ENCODE data around the gene PRDM16. TPM values are rescaled to one million over a fixed set of nuclear protein-coding genes. Genes with fewer than 3 reads are reported as not detected.

Gene PRDM16
- total RNA-seq, 1 experiment from 2014 or later = 0.17 TPM

- Mint-ChIP-seq H3K4me3 (no peak overlapping the region), H3K27ac (no peak overlapping the region), H3K27me3 (ENCODE audit: low read depth) (peaks cover 2% of the 10 kb centered on the region; the same call in 1 of the 2 replicates), H3K4me1 (peaks cover 0 to 13% of the 10 kb centered on the region in 2 experiments; a peak in 2 of 4 replicates), H3K36me3 (ENCODE audit: insufficient read depth in 1 of 3, low read depth in 3 of 3) (no peaks in the 10 kb centered on the region), H3K9me3 (no peaks in the 10 kb centered on the region)
- DNase-seq = no peak
- Histone ChIP-seq H2AK5ac (ENCODE audit: insufficient read length, low read length) (no peak overlapping the region), H4K8ac (replicated peaks; ENCODE audit: insufficient read length, low read depth, low read length) (no peak overlapping the region), H4K91ac (ENCODE audit: insufficient read length, low read depth, low read length) (no peak overlapping the region), H3T11ph (ENCODE audit: low read length) (no peak overlapping the region), H2BK5ac (ENCODE audit: insufficient read length, low read length) (no peak overlapping the region), H2BK12ac (ENCODE audit: insufficient read length, low read depth, low read length) (no peak overlapping the region), H3K18ac (ENCODE audit: insufficient read length, low read depth, low read length) (peak overlapping the region; percentile 15), H3K4ac (ENCODE audit: low read depth, low read length) (no peak overlapping the region), H4K5ac (ENCODE audit: insufficient read length, low read depth, low read length) (no peak overlapping the region), H3K79me1 (ENCODE audit: insufficient read depth, low read depth, low read length, poor library complexity, severe bottlenecking) (no peaks in the 10 kb centered on the region), H3K27me3 (ENCODE audit: insufficient read depth, low read length) (no peaks in the 10 kb centered on the region), H2BK120ac (ENCODE audit: low read depth, low read length, poor library complexity, severe bottlenecking) (no peak overlapping the region), H3K23me2 (ENCODE audit: insufficient read length, low read depth, low read length, poor library complexity, severe bottlenecking) (no peaks in the 10 kb centered on the region), H2BK20ac (ENCODE audit: low read depth, low read length, poor library complexity, severe bottlenecking) (no peak overlapping the region), H2BK15ac (ENCODE audit: low read depth, low read length) (no peak overlapping the region), H3K14ac (ENCODE audit: insufficient read depth, low read length) (no peak overlapping the region; the same call in 1 of the 2 replicates), H3K56ac (ENCODE audit: insufficient read length, low read depth, low read length) (no peak overlapping the region), H3K79me2 (ENCODE audit: insufficient read depth, low read length) (no peaks in the 10 kb centered on the region), H3K4me1 (ENCODE audit: insufficient read depth, low read length) (no peaks in the 10 kb centered on the region), H3K4me2 (ENCODE audit: insufficient read depth, insufficient read length, low read length) (no peak overlapping the region), H3K9ac (ENCODE audit: extremely low read depth, insufficient read length, low read length) (no peak overlapping the region), H4K20me1 (ENCODE audit: control insufficient read depth, insufficient read depth, insufficient read length) (no peaks in the 10 kb centered on the region), H2AFZ (ENCODE audit: low read length) (no peak overlapping the region), H3K23ac (ENCODE audit: insufficient read length, low read depth, low read length) (no peak overlapping the region), H3K9me3 (ENCODE audit: control insufficient read depth, low read depth, low read length) (no peaks in the 10 kb centered on the region), H3K27ac (ENCODE audit: insufficient read length, low read depth, low read length) (no peak overlapping the region)
- no CpG with 5 or more reads among the region's 22 CpGs for WGBS (ENCODE audit: extremely low coverage, insufficient read length, low lambda C conversion rate)
- TF ChIP-seq CTCF (conservative IDR thresholded peaks at IDR 0.05) = no peak
These were observed 105.7 kb downstream of the PRDM16 start for GRCh38 chr1:3174487-3175247.

Data from H9 (cell line).